Measurements from ENCODE around the gene CCL1. TPM values are rescaled to one million over a fixed set of nuclear protein-coding genes. Genes with fewer than 3 reads are reported as not detected.

Gene CCL1
- polyA plus RNA-seq, 1 of the 3 experiments (the other 2 are of a cell fraction) = not detected

GRCh38 chr17:34406226-34406625 lies 43.2 kb upstream of the CCL1 start:
- no peak overlapping the region for H2AFZ ChIP-seq (ENCODE audit: low read depth)
- TF ChIP-seq FOXJ3 (CRISPR knock-in tag; IDR thresholded peaks at IDR 0.05) (no peak), RAD21 (IDR thresholded peaks at IDR 0.05; ENCODE audit: low read length) (no peak), SIN3A (IDR thresholded peaks at IDR 0.05; ENCODE audit: borderline replicate concordance, low read depth, low read length) (no peak), CHD2 (IDR thresholded peaks at IDR 0.05; ENCODE audit: low read length, partially characterized antibody) (no peak), ZBTB33 (IDR thresholded peaks at IDR 0.05; ENCODE audit: borderline replicate concordance, low read depth) (no peak), FOXM1 (IDR thresholded peaks at IDR 0.05; ENCODE audit: low read depth) (no peak), IRF3 (IDR thresholded peaks at IDR 0.05; ENCODE audit: low read depth, low read length) (no peak), ELF1 (IDR thresholded peaks at IDR 0.05) (no peak)
- TF ChIP-seq, protein P1, sequence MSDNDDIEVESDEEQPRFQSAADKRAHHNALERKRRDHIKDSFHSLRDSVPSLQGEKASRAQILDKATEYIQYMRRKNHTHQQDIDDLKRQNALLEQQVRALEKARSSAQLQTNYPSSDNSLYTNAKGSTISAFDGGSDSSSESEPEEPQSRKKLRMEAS (IDR thresholded peaks at IDR 0.05; ENCODE audit: low read depth) = no peak
- TF ChIP-seq, protein P2, sequence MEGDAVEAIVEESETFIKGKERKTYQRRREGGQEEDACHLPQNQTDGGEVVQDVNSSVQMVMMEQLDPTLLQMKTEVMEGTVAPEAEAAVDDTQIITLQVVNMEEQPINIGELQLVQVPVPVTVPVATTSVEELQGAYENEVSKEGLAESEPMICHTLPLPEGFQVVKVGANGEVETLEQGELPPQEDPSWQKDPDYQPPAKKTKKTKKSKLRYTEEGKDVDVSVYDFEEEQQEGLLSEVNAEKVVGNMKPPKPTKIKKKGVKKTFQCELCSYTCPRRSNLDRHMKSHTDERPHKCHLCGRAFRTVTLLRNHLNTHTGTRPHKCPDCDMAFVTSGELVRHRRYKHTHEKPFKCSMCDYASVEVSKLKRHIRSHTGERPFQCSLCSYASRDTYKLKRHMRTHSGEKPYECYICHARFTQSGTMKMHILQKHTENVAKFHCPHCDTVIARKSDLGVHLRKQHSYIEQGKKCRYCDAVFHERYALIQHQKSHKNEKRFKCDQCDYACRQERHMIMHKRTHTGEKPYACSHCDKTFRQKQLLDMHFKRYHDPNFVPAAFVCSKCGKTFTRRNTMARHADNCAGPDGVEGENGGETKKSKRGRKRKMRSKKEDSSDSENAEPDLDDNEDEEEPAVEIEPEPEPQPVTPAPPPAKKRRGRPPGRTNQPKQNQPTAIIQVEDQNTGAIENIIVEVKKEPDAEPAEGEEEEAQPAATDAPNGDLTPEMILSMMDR (IDR thresholded peaks at IDR 0.05) = no peak
- H3K27ac ChIP-seq (ENCODE audit: low read depth in 2 of 2, low read length in 1 of 2) = no peak overlapping the region
- H3F3A ChIP-seq (replicated peaks; ENCODE audit: insufficient read depth) = no peaks in the 10 kb centered on the region
- no peaks in the 10 kb centered on the region for H3K79me2 ChIP-seq (ENCODE audit: insufficient read depth)
- no peaks in the 10 kb centered on the region for H3K4me1 ChIP-seq (ENCODE audit: control insufficient read depth in 1 of 2, insufficient read depth in 2 of 2, low read depth in 1 of 2, low read length in 1 of 2)
- ChIA-PET POLR2A (no interaction called here), CTCF (interaction anchor here (1.1 to 2.7 kb wide), 2 partner anchors 14 to 45 kb away, joined by 3 to 11 read pairs; no protein-coding TSS in a partner anchor)
- H3K9me2 ChIP-seq = no peaks in the 10 kb centered on the region
- no peaks in the 10 kb centered on the region for H3K9me3 ChIP-seq
- no peaks in the 10 kb centered on the region for H3K27me3 ChIP-seq (ENCODE audit: insufficient read depth)
- H3K4me3 ChIP-seq (ENCODE audit: low read depth in 2 of 2, low read length in 1 of 2) = no peak overlapping the region
- no peak for DNase-seq
- H4K20me1 ChIP-seq (ENCODE audit: insufficient read depth) = no peaks in the 10 kb centered on the region
- 40% methylated on average over 6 of the region's 6 CpGs for WGBS (ENCODE audit: low lambda C conversion rate)
- H3K36me3 ChIP-seq (replicated peaks in 1 of 2; ENCODE audit: control insufficient read depth in 1 of 2, insufficient read depth in 2 of 2, low read length in 1 of 2) = no peaks in the 10 kb centered on the region
- no peak overlapping the region for H3K9ac ChIP-seq
- no peak overlapping the region for H3K4me2 ChIP-seq

DNA sequence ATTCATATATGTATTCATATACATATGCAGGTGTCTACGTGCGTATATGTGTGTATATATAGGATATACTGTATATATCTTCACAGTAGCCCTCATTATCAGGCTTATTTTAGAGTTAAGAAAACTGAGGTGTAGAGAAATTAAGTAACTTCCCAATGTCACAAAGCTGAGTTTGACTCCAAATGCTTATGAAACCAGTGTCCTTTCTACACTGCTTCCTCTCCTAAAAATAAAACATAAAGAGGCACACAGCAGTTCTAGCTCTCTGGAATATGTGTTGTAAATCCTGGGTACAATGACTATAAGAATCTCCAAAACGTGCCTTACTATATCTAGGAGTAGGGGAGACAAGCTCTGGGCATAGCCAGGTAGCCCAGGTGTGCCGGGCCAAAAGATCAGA lies 40.0 kb upstream of the CCL1 start:
- H3K79me2 ChIP-seq (ENCODE audit: insufficient read depth) = no peaks in the 10 kb centered on the region
- no peaks in the 10 kb centered on the region for H3K4me1 ChIP-seq (ENCODE audit: control insufficient read depth in 1 of 2, insufficient read depth in 2 of 2, low read depth in 1 of 2, low read length in 1 of 2)
- H2AFZ ChIP-seq (ENCODE audit: low read depth) = no peak overlapping the region
- H3K9ac ChIP-seq = no peak overlapping the region
- H4K20me1 ChIP-seq (ENCODE audit: insufficient read depth) = no peaks in the 10 kb centered on the region
- DNase-seq = no peak
- no peak overlapping the region for H3K27ac ChIP-seq (ENCODE audit: low read depth in 2 of 2, low read length in 1 of 2)
- no peaks in the 10 kb centered on the region for H3F3A ChIP-seq (replicated peaks; ENCODE audit: insufficient read depth)
- H3K4me3 ChIP-seq (ENCODE audit: low read depth in 2 of 2, low read length in 1 of 2) = no peak overlapping the region
- no peaks in the 10 kb centered on the region for H3K9me2 ChIP-seq
- no peaks in the 10 kb centered on the region for H3K27me3 ChIP-seq (ENCODE audit: insufficient read depth)
- no peaks in the 10 kb centered on the region for H3K36me3 ChIP-seq (replicated peaks in 1 of 2; ENCODE audit: control insufficient read depth in 1 of 2, insufficient read depth in 2 of 2, low read length in 1 of 2)
- WGBS (ENCODE audit: low lambda C conversion rate) = 25% methylated on average over 4 of the region's 4 CpGs
- no peaks in the 10 kb centered on the region for H3K9me3 ChIP-seq
- POLR2A ChIA-PET = no interaction called here
- no peak overlapping the region for H3K4me2 ChIP-seq
- CTCF ChIA-PET = interaction anchor here (1.7 to 1.8 kb wide), 2 partner anchors 202 to 235 kb away, joined by 3 to 6 read pairs; no protein-coding TSS in a partner anchor
- no peak for TF ChIP-seq TCF12 (IDR thresholded peaks at IDR 0.05)
- TF ChIP-seq FOXJ3 (CRISPR knock-in tag; IDR thresholded peaks at IDR 0.05) = no peak
- TF ChIP-seq ZBTB33 (IDR thresholded peaks at IDR 0.05; ENCODE audit: borderline replicate concordance, low read depth) = no peak
- TF ChIP-seq GATA2 (CRISPR knock-in tag; IDR thresholded peaks at IDR 0.05) = no peak
- TF ChIP-seq ELF1 (IDR thresholded peaks at IDR 0.05) = no peak
- TF ChIP-seq SIN3A (IDR thresholded peaks at IDR 0.05; ENCODE audit: borderline replicate concordance, low read depth, low read length) = no peak
- TF ChIP-seq, protein P1 (IDR thresholded peaks at IDR 0.05; ENCODE audit: low read depth) = no peak
- no peak for TF ChIP-seq RCOR1 (IDR thresholded peaks at IDR 0.05; ENCODE audit: low read length)
- no peak for TF ChIP-seq TAF1 (IDR thresholded peaks at IDR 0.05; ENCODE audit: borderline replicate concordance, low read depth, low read length)
- TF ChIP-seq GABPA (IDR thresholded peaks at IDR 0.05; ENCODE audit: low read depth) = no peak
- no peak for TF ChIP-seq RXRA (IDR thresholded peaks at IDR 0.05; ENCODE audit: borderline replicate concordance, low read depth)
- no peak for TF ChIP-seq USF2 (IDR thresholded peaks at IDR 0.05; ENCODE audit: borderline replicate concordance, low read depth, low read length)
- TF ChIP-seq RFX5 (IDR thresholded peaks at IDR 0.05; ENCODE audit: low read length) = no peak
- no peak for TF ChIP-seq RAD21 (IDR thresholded peaks at IDR 0.05; ENCODE audit: low read length)
- no peak for TF ChIP-seq MXI1 (IDR thresholded peaks at IDR 0.05; ENCODE audit: low read depth, low read length)

Measured in SK-N-SH (cell line).